Effector memory CD4-positive, alpha-beta T cell (primary cell): ENCODE results near the gene KRTCAP2.
"Not testable (repeated sequence)": the region's sequence is repeated elsewhere in the genome, so short reads cannot be mapped to it uniquely, and the experiment has no call there.

ENCODE experiments used
- DNase-seq, 3 donors: peaks; one replicate each; pipeline ENCODE4 v3.0.0-alpha.2; 2020
- H3K27ac ChIP-seq: 2 replicates; pipeline ENCODE4 v1.7.0; 2013; ENCODE audit warnings: mild to moderate bottlenecking, low read length, moderate library complexity; ENCODE audit not compliant: insufficient read depth, poor library complexity, severe bottlenecking
- H3K27me3 ChIP-seq: replicated peaks from 2 replicates; pipeline ENCODE4 v1.7.0; 2013; ENCODE audit warnings: mild to moderate bottlenecking, low read length; ENCODE audit not compliant: insufficient read depth, control insufficient read depth, poor library complexity, severe bottlenecking
- H3K36me3 ChIP-seq: 2 replicates; pipeline ENCODE4 v1.7.0; 2013; ENCODE audit warnings: mild to moderate bottlenecking, low read length, moderate library complexity; ENCODE audit not compliant: control insufficient read depth, insufficient read depth
- H3K4me1 ChIP-seq: 2 replicates; pipeline ENCODE4 v1.7.0; 2013; ENCODE audit warnings: low read length, mild to moderate bottlenecking; ENCODE audit not compliant: control insufficient read depth, insufficient read depth, poor library complexity, severe bottlenecking
- H3K4me3 ChIP-seq: 2 replicates; pipeline ENCODE4 v1.7.0; 2013; ENCODE audit warnings: low read length, low read depth, mild to moderate bottlenecking; ENCODE audit not compliant: insufficient read depth, poor library complexity, severe bottlenecking
- H3K9me3 ChIP-seq: 2 replicates; pipeline ENCODE4 v1.7.0; 2013; ENCODE audit warnings: mild to moderate bottlenecking, low read length, moderate library complexity; ENCODE audit not compliant: control insufficient read depth

Gene KRTCAP2

GRCh38 chr1:155167166-155168104, 5.7 kb downstream of the KRTCAP2 start:
- Histone ChIP-seq H3K4me1 (peaks cover 12% of the 10 kb centered on the region), H3K9me3 (no peaks in the 10 kb centered on the region), H3K4me3 (no peak overlapping the region), H3K36me3 (peaks cover 13% of the 10 kb centered on the region), H3K27ac (no peak overlapping the region), H3K27me3 (no peaks in the 10 kb centered on the region)
- peak; percentile 66 to 81 (median 69) for DNase-seq

- peaks cover 13% of the 10 kb centered on the region for H3K36me3 ChIP-seq
- H3K27me3 ChIP-seq = no peaks in the 10 kb centered on the region
- H3K4me3 ChIP-seq = no peak overlapping the region
- H3K27ac ChIP-seq = no peak overlapping the region
- H3K4me1 ChIP-seq = peaks cover 10% of the 10 kb centered on the region
- no peak for DNase-seq
- H3K9me3 ChIP-seq = no peaks in the 10 kb centered on the region
Observed at GRCh38 chr1:155166471-155167165, 6.5 kb downstream of the KRTCAP2 start.

GRCh38 chr1:155166051-155166470, 7.0 kb downstream of the KRTCAP2 start:
- H3K4me1 ChIP-seq = peaks cover 10% of the 10 kb centered on the region
- H3K4me3 ChIP-seq = no peak overlapping the region
- no peak for DNase-seq
- H3K27ac ChIP-seq = no peak overlapping the region
- H3K36me3 ChIP-seq = peaks cover 13% of the 10 kb centered on the region
- no peaks in the 10 kb centered on the region for H3K9me3 ChIP-seq
- H3K27me3 ChIP-seq = no peaks in the 10 kb centered on the region

- H3K36me3 ChIP-seq = peaks cover 11% of the 10 kb centered on the region
- H3K27me3 ChIP-seq, H3K27ac ChIP-seq, H3K4me3 ChIP-seq, H3K9me3 ChIP-seq, H3K4me1 ChIP-seq, DNase-seq: not testable (repeated sequence)
Observed at GRCh38 chr1:155164625-155165024, 8.5 kb downstream of the KRTCAP2 start.

GRCh38 chr1:155163785-155164184, 9.3 kb downstream of the KRTCAP2 start:
- H3K27ac ChIP-seq, H3K9me3 ChIP-seq, DNase-seq, H3K36me3 ChIP-seq, H3K4me1 ChIP-seq, H3K4me3 ChIP-seq, H3K27me3 ChIP-seq: not testable (repeated sequence)

GRCh38 chr1:155162631-155163030, 10.5 kb downstream of the KRTCAP2 start:
- H3K27me3 ChIP-seq, H3K36me3 ChIP-seq, H3K9me3 ChIP-seq, DNase-seq, H3K27ac ChIP-seq, H3K4me1 ChIP-seq, H3K4me3 ChIP-seq: not testable (repeated sequence)

GRCh38 chr1:155160128-155160527, 13.0 kb downstream of the KRTCAP2 start:
- H3K9me3 ChIP-seq = no peaks in the 10 kb centered on the region
- no peaks in the 10 kb centered on the region for H3K4me1 ChIP-seq
- no peak overlapping the region for H3K27ac ChIP-seq
- H3K27me3 ChIP-seq = no peaks in the 10 kb centered on the region
- H3K36me3 ChIP-seq = no peaks in the 10 kb centered on the region
- H3K4me3 ChIP-seq = no peak overlapping the region
- DNase-seq = no peak

- Histone ChIP-seq H3K4me1 (no peaks in the 10 kb centered on the region), H3K27me3 (no peaks in the 10 kb centered on the region), H3K27ac (no peak overlapping the region), H3K9me3 (no peaks in the 10 kb centered on the region), H3K4me3 (no peak overlapping the region), H3K36me3 (no peaks in the 10 kb centered on the region)
- no peak for DNase-seq
Observed at GRCh38 chr1:155158991-155159390, 14.1 kb downstream of the KRTCAP2 start.

GRCh38 chr1:155155996-155156643, 17.0 kb downstream of the KRTCAP2 start:
- H3K4me1 ChIP-seq, H3K27me3 ChIP-seq, H3K4me3 ChIP-seq, H3K9me3 ChIP-seq, H3K27ac ChIP-seq, H3K36me3 ChIP-seq, DNase-seq: not testable (repeated sequence)

GRCh38 chr1:155145491-155145890, 27.6 kb downstream of the KRTCAP2 start:
- Histone ChIP-seq H3K27ac (no peak overlapping the region), H3K9me3 (no peaks in the 10 kb centered on the region), H3K27me3 (no peaks in the 10 kb centered on the region), H3K36me3 (no peaks in the 10 kb centered on the region), H3K4me1 (no peaks in the 10 kb centered on the region), H3K4me3 (no peak overlapping the region)
- no peak for DNase-seq
